Measurements from ENCODE around the gene ZNF554. TPM values are rescaled to one million over a fixed set of nuclear protein-coding genes. Genes with fewer than 3 reads are reported as not detected.

The ZNF554 gene
- total and polyA plus RNA-seq, 10 donors = 1.4 to 7.1 (median 4.0) TPM

DNA sequence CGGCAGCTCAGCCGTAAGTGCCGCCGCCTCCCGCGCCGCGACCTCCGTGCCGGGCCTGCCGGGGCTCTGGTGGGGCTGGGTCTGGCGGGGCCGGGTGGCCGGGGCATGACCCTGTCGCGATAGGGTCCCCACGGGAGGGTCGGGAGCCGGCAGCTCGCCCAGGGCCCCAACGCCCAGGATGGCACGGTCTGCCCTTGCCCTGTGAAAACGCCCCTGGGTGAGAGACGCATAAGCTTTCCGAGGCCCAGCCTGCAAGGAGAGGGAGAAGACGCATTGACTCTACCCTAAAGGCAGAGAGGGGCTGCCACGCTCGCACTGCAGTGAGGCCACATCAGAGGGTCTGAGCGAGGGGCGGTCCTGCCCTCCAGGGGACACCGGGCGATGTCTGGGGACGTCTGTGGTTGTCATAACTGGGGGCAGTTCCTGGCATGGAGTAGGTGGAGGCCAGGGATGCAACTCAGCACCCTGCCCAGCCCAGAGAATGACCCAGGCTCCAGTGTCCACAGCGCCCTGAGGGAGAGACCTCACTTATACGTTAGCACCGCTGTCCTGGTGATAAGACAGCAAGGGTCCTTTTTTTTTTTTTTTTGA, 539 bp downstream of the ZNF554 start:
- TF ChIP-seq, protein P1, sequence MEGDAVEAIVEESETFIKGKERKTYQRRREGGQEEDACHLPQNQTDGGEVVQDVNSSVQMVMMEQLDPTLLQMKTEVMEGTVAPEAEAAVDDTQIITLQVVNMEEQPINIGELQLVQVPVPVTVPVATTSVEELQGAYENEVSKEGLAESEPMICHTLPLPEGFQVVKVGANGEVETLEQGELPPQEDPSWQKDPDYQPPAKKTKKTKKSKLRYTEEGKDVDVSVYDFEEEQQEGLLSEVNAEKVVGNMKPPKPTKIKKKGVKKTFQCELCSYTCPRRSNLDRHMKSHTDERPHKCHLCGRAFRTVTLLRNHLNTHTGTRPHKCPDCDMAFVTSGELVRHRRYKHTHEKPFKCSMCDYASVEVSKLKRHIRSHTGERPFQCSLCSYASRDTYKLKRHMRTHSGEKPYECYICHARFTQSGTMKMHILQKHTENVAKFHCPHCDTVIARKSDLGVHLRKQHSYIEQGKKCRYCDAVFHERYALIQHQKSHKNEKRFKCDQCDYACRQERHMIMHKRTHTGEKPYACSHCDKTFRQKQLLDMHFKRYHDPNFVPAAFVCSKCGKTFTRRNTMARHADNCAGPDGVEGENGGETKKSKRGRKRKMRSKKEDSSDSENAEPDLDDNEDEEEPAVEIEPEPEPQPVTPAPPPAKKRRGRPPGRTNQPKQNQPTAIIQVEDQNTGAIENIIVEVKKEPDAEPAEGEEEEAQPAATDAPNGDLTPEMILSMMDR (IDR thresholded peaks at IDR 0.05 in 8 of 11, conservative IDR thresholded peaks at IDR 0.05 in 3 of 11) = no peak
- TF ChIP-seq POLR2AphosphoS5 (IDR thresholded peaks at IDR 0.05) (no peak), POLR2A (IDR thresholded peaks at IDR 0.05) (no peak)
- no peak for DNase-seq
- Histone ChIP-seq H3K4me1 (peaks cover 0 to 22% (median 18%) of the 10 kb centered on the region in 6 donors), H3K9me3 (no peaks in the 10 kb centered on the region), H3K4me3 (peak overlapping the region; percentile 58 to 98 (median 80)), H3K27ac (peak overlapping the region in 6 of 8 donors; percentile 55 to 85 (median 72)), H3K36me3 (peaks cover 0 to 22% (median 5%) of the 10 kb centered on the region in 6 donors), H3K27me3 (replicated peaks in 1 of 7) (no peaks in the 10 kb centered on the region)
- intact Hi-C loops (cut with DNase I; ENCODE audit: low total_unique reads) = no loop called here
- WGBS, 5 donors = 3 to 19% (median 4%) methylated on average over 3 to 36 of the region's 36 CpGs

DNA sequence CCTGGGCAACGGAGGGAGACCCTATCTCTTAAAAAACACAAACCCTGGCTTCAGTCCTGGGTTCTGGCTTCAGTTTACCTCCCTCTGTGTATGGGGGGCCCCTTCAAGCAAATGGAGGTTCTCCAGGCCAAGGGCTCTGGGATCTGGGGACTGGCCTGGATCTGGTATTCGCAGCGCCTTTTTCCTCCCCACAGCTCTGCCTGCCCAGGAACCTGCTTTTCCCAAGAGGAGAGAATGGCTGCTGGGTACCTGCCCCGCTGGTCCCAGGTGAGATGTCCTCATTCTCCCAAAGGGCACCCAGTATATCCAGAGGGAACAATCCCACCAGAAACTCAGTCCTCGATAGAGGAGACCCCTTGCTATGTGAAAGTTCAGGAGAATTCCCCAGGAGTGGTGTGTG, 3.2 kb downstream of the ZNF554 start:
- Histone ChIP-seq H3K36me3 (peaks cover 0 to 36% (median 7%) of the 10 kb centered on the region in 6 donors), H3K9me3 (peaks cover 0 to 15% (median 2%) of the 10 kb centered on the region in 8 donors), H3K4me1 (peaks cover 0 to 22% (median 18%) of the 10 kb centered on the region in 6 donors), H3K27me3 (replicated peaks in 1 of 7) (no peaks in the 10 kb centered on the region), H3K27ac (no peak overlapping the region), H3K4me3 (no peak overlapping the region)
- intact Hi-C loops (cut with DNase I; ENCODE audit: low total_unique reads) = no loop called here
- no peak for DNase-seq
- TF ChIP-seq, protein P1 (IDR thresholded peaks at IDR 0.05 in 8 of 11, conservative IDR thresholded peaks at IDR 0.05 in 3 of 11) = no peak
- no peak for TF ChIP-seq POLR2AphosphoS5 (IDR thresholded peaks at IDR 0.05)
- TF ChIP-seq POLR2A (IDR thresholded peaks at IDR 0.05) = no peak
- 92 to 100% (median 96%) methylated on average over 2 to 5 of the region's 5 CpGs for WGBS, 5 donors

DNA sequence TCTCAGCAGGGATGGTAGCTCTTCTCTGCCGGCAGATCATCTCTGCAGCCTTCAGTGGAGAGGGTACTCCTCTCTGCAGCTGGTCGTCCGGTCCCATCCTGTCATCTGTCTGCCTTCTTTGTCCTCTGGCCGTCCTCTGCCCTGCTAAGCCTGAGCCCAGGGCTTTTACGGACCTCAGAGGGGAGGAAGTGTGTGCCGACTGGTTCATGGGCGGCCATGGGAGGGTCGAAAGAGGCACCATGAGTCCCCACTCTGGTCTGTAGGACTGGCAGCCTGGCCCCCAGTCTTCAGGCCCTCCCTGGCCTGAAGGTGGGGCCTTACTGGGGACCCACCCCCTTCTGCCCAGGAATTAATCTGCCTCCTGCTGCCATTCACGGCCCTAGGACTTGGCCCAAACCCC, 4.0 kb downstream of the ZNF554 start:
- Histone ChIP-seq H3K4me3 (no peak overlapping the region), H3K27ac (no peak overlapping the region), H3K27me3 (replicated peaks in 1 of 7) (no peaks in the 10 kb centered on the region), H3K9me3 (peaks cover 0 to 23% (median 8%) of the 10 kb centered on the region in 8 donors), H3K36me3 (peaks cover 0 to 44% (median 8%) of the 10 kb centered on the region in 6 donors), H3K4me1 (peaks cover 0 to 22% (median 18%) of the 10 kb centered on the region in 6 donors)
- no peak for DNase-seq
- 78 to 92% (median 89%) methylated on average over 9 of the region's 9 CpGs for WGBS, 5 donors
- TF ChIP-seq POLR2AphosphoS5 (IDR thresholded peaks at IDR 0.05) (no peak), POLR2A (IDR thresholded peaks at IDR 0.05) (no peak)
- TF ChIP-seq, protein P1 (IDR thresholded peaks at IDR 0.05 in 8 of 11, conservative IDR thresholded peaks at IDR 0.05 in 3 of 11) = no peak
- intact Hi-C loops (cut with DNase I; ENCODE audit: low total_unique reads) = no loop called here

DNA sequence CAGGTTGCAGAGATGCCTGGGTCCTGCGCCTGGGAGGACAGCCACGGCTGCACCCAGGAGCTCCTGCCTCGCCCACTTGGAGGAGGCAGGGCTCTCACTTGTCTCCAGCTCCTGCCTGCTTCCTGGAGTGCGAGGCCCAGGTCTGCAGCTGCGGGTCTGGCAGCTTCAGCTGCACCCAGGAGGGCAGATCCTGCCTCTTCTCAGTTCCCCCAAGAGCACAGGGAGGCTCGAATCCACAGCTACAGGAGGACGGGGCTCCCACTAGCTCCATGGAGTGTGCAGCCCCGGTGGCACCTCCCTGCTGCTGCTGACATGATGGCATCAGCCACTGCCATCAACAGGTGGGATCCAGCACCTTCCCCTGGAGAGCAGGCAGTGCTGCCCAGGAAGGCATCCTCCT, 4.5 kb downstream of the ZNF554 start:
- DNase-seq = no peak
- no peak overlapping the region for H3K4me3 ChIP-seq
- H3K27ac ChIP-seq = no peak overlapping the region
- H3K4me1 ChIP-seq = peaks cover 0 to 19% (median 16%) of the 10 kb centered on the region in 6 donors
- H3K36me3 ChIP-seq = peaks cover 0 to 47% (median 8%) of the 10 kb centered on the region in 6 donors
- no peaks in the 10 kb centered on the region for H3K27me3 ChIP-seq (replicated peaks in 1 of 7)
- WGBS, 5 donors = 73 to 82% (median 77%) methylated on average over 5 to 8 of the region's 8 CpGs; no CpG with 5 or more reads in 1 of the 5 donors
- TF ChIP-seq, protein P1 (IDR thresholded peaks at IDR 0.05 in 8 of 11, conservative IDR thresholded peaks at IDR 0.05 in 3 of 11) = no peak
- TF ChIP-seq POLR2AphosphoS5 (IDR thresholded peaks at IDR 0.05) = no peak
- no peak for TF ChIP-seq POLR2A (IDR thresholded peaks at IDR 0.05)
- peaks cover 0 to 28% (median 12%) of the 10 kb centered on the region in 8 donors for H3K9me3 ChIP-seq
- intact Hi-C loops (cut with DNase I; ENCODE audit: low total_unique reads) = no loop called here
